GM19463 (cell line): ENCODE measurements around the gene PTK7.

Experiments used
- ATAC-seq: cut with Tn5 transposase; IDR thresholded peaks from one replicate; pipeline ENCODE4 v1.9.1; 2021; ENCODE audit warnings: mild to moderate bottlenecking, moderate library complexity; ENCODE audit not compliant: unreplicated experiment

The PTK7 gene

DNA sequence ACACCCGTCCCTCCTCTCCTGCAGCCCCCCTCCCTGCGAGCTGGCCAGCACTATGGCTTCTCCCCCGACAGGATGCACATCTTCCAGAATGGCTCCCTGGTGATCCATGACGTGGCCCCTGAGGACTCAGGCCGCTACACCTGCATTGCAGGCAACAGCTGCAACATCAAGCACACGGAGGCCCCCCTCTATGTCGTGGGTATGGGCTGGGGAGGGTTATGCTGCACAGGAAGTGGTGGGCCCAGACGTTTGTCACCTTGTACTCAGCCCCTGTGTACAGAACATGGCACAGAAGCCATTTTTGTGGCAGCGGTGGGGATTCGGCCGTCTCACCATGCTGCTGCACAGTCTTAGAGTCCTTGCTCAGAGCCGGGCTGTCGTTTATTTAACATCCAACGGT lies 66.0 kb downstream of the PTK7 start:
- no peak for ATAC-seq

DNA sequence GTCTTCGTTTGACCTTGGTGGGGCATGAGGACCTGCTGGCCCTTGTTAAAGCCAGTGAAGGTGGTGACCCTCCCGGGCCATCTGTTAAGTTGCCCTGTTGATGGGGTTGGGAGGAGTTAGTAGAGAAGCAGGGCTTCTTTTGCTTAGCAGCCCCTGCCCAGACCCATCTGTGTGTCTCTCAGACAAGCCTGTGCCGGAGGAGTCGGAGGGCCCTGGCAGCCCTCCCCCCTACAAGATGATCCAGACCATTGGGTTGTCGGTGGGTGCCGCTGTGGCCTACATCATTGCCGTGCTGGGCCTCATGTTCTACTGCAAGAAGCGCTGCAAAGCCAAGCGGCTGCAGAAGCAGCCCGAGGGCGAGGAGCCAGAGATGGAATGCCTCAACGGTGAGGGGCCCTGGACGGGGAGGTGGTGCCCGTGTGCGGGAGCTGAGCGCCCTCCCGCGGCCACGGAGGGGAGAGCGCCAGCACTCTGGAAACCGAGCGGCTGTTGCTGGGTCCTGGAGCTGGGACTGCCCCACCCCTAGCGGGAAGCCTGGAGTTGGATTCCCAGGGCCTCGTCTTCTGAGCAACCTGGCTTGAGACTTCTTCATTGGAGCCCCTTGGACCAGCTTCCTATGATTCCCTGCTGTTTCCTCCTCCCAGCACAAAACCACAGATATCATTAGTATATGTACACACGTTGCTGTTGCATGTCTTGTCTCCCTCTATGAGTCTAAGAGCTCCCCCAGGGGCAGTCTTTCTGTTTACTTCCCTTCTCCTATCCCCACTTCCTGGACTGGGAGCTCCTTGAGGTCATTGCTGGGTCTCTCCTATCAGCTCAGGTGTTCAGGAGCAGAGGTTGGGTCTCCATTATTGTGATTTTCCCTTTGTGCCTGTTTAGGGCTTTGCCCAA lies 67.4 kb downstream of the PTK7 start:
- peak; percentile 81 for ATAC-seq

- no peak for ATAC-seq
These were observed 68.8 kb downstream of the PTK7 start for GRCh38 chr6:43144879-43145278.

DNA sequence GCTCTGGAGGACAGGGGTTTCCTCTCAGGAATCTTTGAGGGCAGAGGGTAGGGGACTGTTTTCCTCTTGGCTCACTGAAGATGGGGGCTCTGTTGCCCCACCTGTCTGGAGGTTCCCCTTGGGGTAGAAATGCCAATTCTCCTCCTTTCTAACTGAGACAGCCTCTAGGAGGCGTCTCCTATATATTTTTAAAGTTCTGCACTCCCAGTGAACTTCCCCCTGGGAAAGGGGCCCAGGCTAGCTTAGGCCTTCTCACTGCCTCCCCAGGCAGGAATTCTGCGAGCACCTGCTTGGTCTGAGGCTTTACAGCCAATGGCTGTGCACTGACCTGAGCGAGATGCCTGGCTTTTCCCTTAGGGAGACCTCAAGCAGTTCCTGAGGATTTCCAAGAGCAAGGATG lies 70.1 kb downstream of the PTK7 start:
- no peak for ATAC-seq

DNA sequence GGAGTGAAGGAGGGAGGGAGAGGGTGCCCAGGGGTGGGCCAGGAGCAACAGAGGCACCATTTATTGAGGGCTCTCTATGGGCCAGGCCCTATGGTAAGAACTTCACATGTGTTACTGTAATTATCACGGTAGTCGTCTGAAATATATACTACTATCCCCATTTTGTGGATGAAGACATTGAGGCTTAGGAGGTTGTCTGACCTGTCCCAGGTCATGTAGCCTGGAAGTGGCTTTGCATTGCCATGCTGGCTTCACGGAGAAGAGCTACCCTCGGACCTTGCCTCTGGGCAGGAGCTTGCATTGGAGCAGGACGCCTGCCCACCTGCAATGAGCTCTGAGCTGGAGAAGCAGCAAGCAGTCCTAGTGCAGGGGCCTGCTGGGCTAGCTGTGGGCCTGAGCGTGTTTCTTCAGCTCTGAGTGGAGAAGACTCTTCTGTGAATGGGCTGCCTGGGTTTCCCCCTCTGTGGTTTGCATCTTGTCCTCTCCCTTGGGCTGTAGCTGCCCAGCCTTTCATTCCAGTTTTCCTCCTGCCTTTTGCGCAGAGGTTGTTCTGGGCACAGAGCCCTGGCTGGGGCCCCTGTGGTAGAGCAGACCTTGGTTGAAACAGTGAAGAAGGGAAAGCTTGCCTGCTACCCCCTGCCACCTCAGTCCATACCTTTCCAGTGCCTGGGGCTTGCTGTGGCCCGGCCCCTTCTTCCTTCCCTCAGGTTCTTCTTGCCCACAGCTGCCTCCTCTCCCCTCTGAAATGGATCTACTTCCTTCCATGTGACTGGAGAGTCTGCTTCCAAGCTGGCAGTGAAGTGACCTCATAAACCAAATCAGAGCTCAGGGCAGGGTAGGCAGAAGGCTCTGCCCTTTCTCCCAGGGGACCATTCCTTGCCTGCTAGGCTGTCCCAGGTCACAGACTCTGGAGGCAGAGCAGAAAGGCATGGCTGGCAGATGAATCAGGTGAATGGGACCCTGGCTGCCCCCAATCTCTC lies 70.9 kb downstream of the PTK7 start:
- no peak for ATAC-seq

GRCh38 chr6:43147691-43148477 lies 71.8 kb downstream of the PTK7 start:
- no peak for ATAC-seq

DNA sequence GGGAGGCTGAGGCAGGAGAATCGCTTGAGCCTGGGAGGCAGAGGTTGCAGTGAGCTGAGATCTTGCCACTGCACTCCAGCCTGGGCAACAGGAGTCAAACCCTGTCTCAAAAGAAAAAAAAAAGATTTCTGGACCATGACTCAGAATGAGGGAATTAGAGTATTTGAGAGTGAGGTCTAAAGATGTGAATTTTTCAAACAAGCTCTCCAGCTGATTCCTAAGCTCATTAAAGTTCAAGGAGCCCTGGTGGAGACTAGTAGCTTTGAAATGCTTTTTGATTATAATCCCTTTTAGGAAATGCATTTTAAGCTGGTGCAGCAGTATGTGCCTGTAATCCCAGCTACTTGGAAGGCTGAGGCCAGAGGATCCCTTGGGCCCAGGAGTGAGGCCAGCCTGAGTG lies 73.2 kb downstream of the PTK7 start:
- ATAC-seq, result no peak

DNA sequence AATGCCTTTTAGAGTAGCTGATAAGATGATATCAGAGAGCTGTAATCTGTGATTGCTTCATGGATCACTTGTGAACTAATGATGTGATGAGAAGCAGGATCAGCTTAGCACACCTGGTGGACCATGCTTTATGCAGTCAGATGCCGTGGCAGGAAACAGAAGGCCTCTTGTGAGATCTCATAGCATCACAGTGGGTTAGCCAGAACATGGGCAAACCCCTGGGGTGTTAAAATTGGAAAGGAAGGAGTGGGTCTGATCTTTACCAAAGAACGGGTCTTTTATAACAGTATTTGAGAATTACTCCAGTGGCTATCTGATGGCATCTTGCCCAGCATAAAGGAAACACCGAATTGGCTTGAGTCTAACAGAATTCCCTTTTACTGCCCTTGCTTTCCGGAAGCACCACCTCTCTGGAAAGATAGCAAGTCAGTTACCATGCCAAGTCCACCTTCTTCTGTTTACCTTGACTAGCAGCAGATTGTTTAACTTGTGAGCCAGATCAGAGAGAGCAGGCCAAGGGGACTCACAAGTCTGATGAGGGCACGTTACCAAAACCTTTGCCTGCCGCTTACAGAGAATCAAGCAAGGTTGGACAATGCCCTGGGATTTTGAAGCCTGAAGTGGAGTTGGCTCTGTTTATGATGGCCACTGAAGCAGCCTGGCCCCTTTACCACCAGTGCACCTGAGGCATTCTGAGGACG lies 74.1 kb downstream of the PTK7 start:
- ATAC-seq, result no peak

- no peak for ATAC-seq
These were observed 83.5 kb downstream of the PTK7 start for GRCh38 chr6:43159599-43159998.

DNA sequence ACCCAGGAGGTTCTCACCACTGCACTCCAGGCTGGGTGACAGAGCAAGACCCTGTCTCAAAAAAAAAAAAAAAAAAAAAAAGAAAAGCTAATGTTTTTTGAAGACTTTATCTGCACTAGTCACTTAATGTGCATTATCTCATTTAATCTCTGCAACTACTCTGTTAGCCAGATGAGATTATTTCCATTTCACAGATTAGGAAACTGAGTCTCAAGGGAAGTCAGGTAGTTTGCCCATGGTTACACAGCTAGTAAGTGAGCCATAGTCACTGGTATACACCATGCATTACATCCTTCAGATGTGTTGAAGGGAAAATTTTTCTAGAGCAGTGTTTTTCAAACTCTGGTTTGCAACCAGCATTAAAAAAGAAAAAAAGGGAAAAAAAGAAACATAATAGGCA lies 87.8 kb downstream of the PTK7 start:
- ATAC-seq, result no peak

GRCh38 chr6:43170417-43170930 lies 94.4 kb downstream of the PTK7 start:
- no peak for ATAC-seq

DNA sequence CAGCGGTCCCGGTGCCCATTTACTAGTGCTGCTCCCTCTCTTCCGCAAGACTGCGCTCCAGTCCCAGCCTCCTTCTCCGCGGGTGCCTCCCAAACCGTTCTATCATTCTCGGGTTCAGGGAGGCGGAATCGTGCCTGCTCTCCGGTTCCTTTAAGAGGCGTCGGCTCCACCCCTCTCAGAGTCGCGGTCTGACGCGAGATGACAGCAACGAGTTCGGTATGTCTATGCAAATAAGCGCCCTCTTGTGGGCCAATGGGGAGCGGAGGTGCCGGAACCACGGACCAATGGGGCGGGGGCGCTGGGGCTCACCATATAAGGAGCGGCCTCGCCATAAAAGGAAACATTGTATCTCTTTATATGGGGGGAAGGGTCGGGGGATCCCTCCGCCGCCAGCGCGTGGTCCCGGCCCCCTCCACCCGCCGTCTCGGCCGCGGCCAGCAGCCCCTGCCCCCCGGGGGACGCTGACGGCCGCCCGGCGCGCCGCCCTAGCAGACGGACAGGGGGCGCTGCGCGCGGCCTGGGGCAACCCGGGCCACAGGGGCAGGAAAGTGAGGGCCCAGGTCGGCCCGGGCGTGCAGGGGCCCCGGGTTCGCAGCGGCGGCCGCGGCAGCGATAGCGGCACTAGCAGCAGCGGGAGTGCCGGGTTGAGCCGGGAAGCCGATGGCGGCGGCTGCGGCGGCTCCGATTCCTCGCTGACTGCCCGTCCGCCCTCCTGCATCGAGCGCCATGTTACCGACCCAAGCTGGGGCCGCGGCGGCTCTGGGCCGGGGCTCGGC lies 95.0 kb downstream of the PTK7 start, which contains the start of gene SRF:
SRF (plus strand) TSS at position 339 of the 776 bp plus-strand sequence; CDS start at position 727, 388 bp downstream.
- peak; percentile 59 for ATAC-seq

- ATAC-seq, result no peak
These were observed 95.6 kb downstream of the PTK7 start for GRCh38 chr6:43171707-43172103.

GRCh38 chr6:43172104-43173007 lies 96.2 kb downstream of the PTK7 start:
- ATAC-seq, result no peak

DNA sequence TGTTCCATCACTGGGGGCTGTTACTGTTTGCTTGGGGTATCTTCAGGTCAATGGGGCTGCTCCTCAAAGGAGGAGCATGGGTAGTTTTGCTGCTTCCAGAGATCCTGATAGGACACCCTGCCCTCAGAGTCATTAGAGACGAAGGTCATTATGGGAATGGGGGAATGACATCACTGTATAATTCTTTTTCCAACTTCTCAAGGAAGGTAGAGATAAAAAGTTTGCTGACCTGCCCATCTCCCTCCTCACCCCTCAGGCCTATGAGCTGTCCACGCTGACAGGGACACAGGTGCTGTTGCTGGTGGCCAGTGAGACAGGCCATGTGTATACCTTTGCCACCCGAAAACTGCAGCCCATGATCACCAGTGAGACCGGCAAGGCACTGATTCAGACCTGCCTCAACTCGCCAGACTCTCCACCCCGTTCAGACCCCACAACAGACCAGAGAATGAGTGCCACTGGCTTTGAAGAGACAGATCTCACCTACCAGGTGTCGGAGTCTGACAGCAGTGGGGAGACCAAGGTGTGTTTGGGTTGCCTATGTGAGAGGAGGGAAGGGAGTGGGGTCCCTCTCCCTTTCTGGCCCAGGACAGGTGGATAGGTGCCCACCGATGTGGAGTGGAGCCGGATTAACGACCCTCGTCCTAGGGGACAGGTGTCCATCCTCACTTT lies 97.6 kb downstream of the PTK7 start:
- no peak for ATAC-seq

DNA sequence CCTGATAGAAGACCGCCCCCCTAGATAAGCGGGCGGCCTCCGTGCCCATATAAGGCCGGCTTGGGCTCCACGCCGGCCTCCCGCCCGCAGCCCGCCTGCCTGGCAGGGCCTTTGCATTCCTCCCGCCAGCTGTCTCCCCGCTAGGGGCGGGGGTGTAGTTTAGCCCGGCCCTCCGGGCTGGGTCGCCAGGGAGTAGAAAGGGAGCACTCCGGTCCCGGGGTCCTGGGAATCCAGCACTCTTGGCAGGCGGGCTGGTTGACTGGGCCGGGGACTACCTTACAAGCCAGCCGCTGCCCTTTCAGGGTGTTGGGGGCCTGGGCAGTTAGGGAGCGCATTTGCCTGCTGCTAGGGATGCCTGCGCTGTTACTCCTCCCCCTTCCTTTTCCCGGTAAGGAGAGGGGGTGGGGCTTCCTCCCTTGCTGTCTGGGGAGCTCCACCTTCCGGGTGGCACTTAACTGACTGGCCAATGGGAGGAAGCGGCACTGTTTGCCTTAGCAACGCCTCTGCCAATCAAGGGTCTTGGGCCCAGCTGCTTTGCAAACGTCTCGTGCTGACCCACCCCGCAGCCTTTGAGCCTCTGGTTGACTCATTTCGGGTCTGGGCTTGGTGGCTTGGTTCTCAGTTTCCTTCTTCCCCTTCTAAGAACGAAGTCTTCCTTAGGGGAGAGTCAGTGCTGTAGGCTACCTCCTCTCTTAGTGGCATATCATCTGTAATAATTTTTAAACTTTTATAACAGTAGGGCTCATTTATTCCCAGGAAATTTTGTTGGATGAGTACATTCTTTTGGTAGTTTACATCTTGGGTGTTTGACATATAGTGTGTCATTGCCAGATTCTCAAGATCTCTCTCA lies 98.4 kb downstream of the PTK7 start:
- peak; percentile 70 for ATAC-seq
